HepG2 (cell line): Measurements from ENCODE around the gene RAB3GAP1. TPM values are rescaled to one million over a fixed set of nuclear protein-coding genes. Genes with fewer than 3 reads are reported as not detected.

ENCODE experiments used
- ATAC-seq: fragments of 200-7000 bp; cut with Tn5 transposase; 3 replicates; pipeline ENCODE4 v1.9.1; 2020; ENCODE audit warnings: mild to moderate bottlenecking, moderate library complexity
- BruUV-seq: library from RNA; stranded (reverse); fragments of 400-500 nt; replicated peaks from 2 replicates; lab custom pipeline; 2021; lab: Mats Ljungman, UMichigan
- CTCF ChIA-PET: fragments of 300-600 bp; formaldehyde crosslinking; extraction: SDS; loops from one replicate; lab custom pipeline; 2021; ENCODE audit warnings: low total read pairs, inconsistent platforms, low intra/inter-chr PET ratio; lab: Yijun Ruan, JAX
- POLR2A ChIA-PET: fragments of 350-600 bp; sonication (Branson Sonifier 250); formaldehyde crosslinking; loops from one replicate; lab custom pipeline; 2020; ENCODE audit warnings: antibody characterized with exemption, inconsistent platforms; lab: Yijun Ruan, JAX
- DNase-seq: peaks from one replicate; pipeline ENCODE4 v3.0.0-alpha.2; 2015; ENCODE audit warnings: low spot score
- FAIRE-seq: peaks from 3 replicates; lab custom pipeline; 2011; peaks lifted over from hg19 to GRCh38; lab: Jason Lieb, UNC
- H2AFZ ChIP-seq: one replicate; pipeline ENCODE4 v1.6.1; 2011; ENCODE audit warnings: low read length, inconsistent platforms
- H3K27ac ChIP-seq: fragments of 300-600 bp; 3 replicates; pipeline ENCODE4 v1.8.0; 2011; ENCODE audit warnings: mixed run types, mild to moderate bottlenecking, mixed read lengths, low read length, inconsistent platforms; ENCODE audit not compliant: insufficient read depth; ENCODE audit errors: extremely low read length
- H3K27me3 ChIP-seq, 2 experiments: fragments of 200-600 bp in 1 of 2; 2 replicates in 1 of 2; 3 replicates in 1 of 2; pipeline versions ENCODE4 v1.6.0 to v1.8.0; 2011; ENCODE audit warnings: low read length in 2 of 2, mild to moderate bottlenecking in 2 of 2, moderate library complexity in 2 of 2, inconsistent platforms in 1 of 2; ENCODE audit not compliant: insufficient read depth in 2 of 2, control insufficient read depth in 1 of 2
- H3K36me3 ChIP-seq, 2 experiments: fragments of 200-600 bp in 1 of 2; replicated peaks in 1 of 2; 2 replicates in 1 of 2; 3 replicates in 1 of 2; pipeline versions ENCODE4 v1.5.1 to v1.8.0; 2011; ENCODE audit warnings: low read length in 2 of 2, inconsistent platforms in 1 of 2; ENCODE audit not compliant: insufficient read depth in 2 of 2, control insufficient read depth in 1 of 2
- H3K4me1 ChIP-seq: 2 replicates; pipeline ENCODE4 v1.5.1; 2012; ENCODE audit warnings: low read length, inconsistent platforms; ENCODE audit not compliant: insufficient read depth
- H3K4me2 ChIP-seq: 2 replicates; pipeline ENCODE4 v1.6.0; 2011; ENCODE audit warnings: low read depth, low read length, inconsistent platforms
- H3K4me3 ChIP-seq, 3 experiments: fragments of 200-600 bp in 1 of 3; sonication (generic), shearing (Covaris generic) in 1 of 3; replicated peaks in 1 of 3; 2 replicates each; pipeline ENCODE4 v1.5.1; 2011 to 2016; ENCODE audit warnings: low read length in 3 of 3, inconsistent platforms in 2 of 3, low read depth in 2 of 3, mild to moderate bottlenecking in 2 of 3, control low read depth in 1 of 3, mixed read lengths in 1 of 3; ENCODE audit not compliant: insufficient read depth in 1 of 3
- H3K79me2 ChIP-seq: one replicate; pipeline ENCODE4 v1.6.1; 2011; ENCODE audit warnings: low read length, inconsistent platforms; ENCODE audit not compliant: insufficient read depth
- H3K9ac ChIP-seq: 2 replicates; pipeline ENCODE4 v1.6.0; 2011; ENCODE audit warnings: mild to moderate bottlenecking, low read depth, low read length, inconsistent platforms; ENCODE audit not compliant: insufficient read depth
- H3K9me3 ChIP-seq: 2 replicates; pipeline ENCODE4 v1.5.1; 2012; ENCODE audit warnings: mild to moderate bottlenecking, low read length
- H4K20me1 ChIP-seq: 2 replicates; pipeline ENCODE4 v1.6.0; 2011; ENCODE audit warnings: inconsistent platforms, mild to moderate bottlenecking, low read length, moderate library complexity; ENCODE audit not compliant: insufficient read depth
- HNF1B ChIP-seq: sonication (generic); formaldehyde crosslinking; IDR thresholded peaks from 2 replicates; pipeline ENCODE4 v1.5.1; 2020; ENCODE audit warnings: mild to moderate bottlenecking, moderate library complexity, missing genetic modification reagents
- KDM6A ChIP-seq: IDR thresholded peaks from 2 replicates; pipeline ENCODE4 v1.6.1; 2016; ENCODE audit warnings: low read depth
- MLLT10 ChIP-seq: sonication (generic); formaldehyde crosslinking; IDR thresholded peaks from 2 replicates; pipeline ENCODE4 v1.4.0; 2020; ENCODE audit warnings: missing genetic modification reagents
- RARA ChIP-seq: IDR thresholded peaks from 2 replicates; pipeline ENCODE4 v1.6.1; 2016; ENCODE audit warnings: missing genetic modification reagents, missing compliant biosample characterization
- SNAI1 ChIP-seq: sonication (generic); formaldehyde crosslinking; IDR thresholded peaks from 2 replicates; pipeline ENCODE4 v1.5.0; 2020; ENCODE audit warnings: mild to moderate bottlenecking, missing genetic modification reagents, borderline replicate concordance
- SOX13 ChIP-seq, 3 experiments: fragments of 450-650 bp in 1 of 3; sonication (generic) in 1 of 3; formaldehyde crosslinking in 1 of 3; IDR thresholded peaks in 2 of 3; conservative IDR thresholded peaks in 1 of 3; 2 replicates each; pipeline versions ENCODE4 v1.5.0 to v1.6.1; 2016 to 2020; ENCODE audit warnings: antibody characterized with exemption in 1 of 3, mild to moderate bottlenecking in 1 of 3, missing compliant biosample characterization in 1 of 3, missing genetic modification reagents in 1 of 3, moderate library complexity in 1 of 3
- ZMYM3 ChIP-seq: sonication (generic); formaldehyde crosslinking; IDR thresholded peaks from 2 replicates; pipeline ENCODE4 v1.5.1; 2020; ENCODE audit warnings: mild to moderate bottlenecking, missing genetic modification reagents
- ZNF264 ChIP-seq: sonication (generic); formaldehyde crosslinking; IDR thresholded peaks from 2 replicates; pipeline ENCODE4 v1.4.0; 2020; ENCODE audit warnings: missing genetic modification reagents
- ZNF296 ChIP-seq: sonication (generic); formaldehyde crosslinking; conservative IDR thresholded peaks from 2 replicates; pipeline ENCODE4 v1.5.0; 2020; ENCODE audit warnings: mild to moderate bottlenecking, missing genetic modification reagents
- ZNF350 ChIP-seq: sonication (generic); formaldehyde crosslinking; IDR thresholded peaks from 2 replicates; pipeline ENCODE4 v1.4.0; 2020; ENCODE audit warnings: mild to moderate bottlenecking, low read depth, missing genetic modification reagents, borderline replicate concordance
- ZNF883 ChIP-seq: sonication (generic); formaldehyde crosslinking; IDR thresholded peaks from 2 replicates; pipeline ENCODE4 v1.5.1; 2020; ENCODE audit warnings: mild to moderate bottlenecking, missing genetic modification reagents; ENCODE audit errors: not compliant biosample characterization
- ZXDC ChIP-seq: sonication (generic); formaldehyde crosslinking; IDR thresholded peaks from 2 replicates; pipeline ENCODE4 v1.5.0; 2020; ENCODE audit warnings: mild to moderate bottlenecking, missing genetic modification reagents
- WGBS: methylation state at CpG from one replicate; pipeline ENCODE4 v1.1.6; 2017; ENCODE audit warnings: low lambda C conversion rate; 5-methylcytosine and 5-hydroxymethylcytosine counted together
- in situ Hi-C: cut with HindIII; loops from 2 replicates; pipeline ENCODE4 v1.10.0; 2017; ENCODE audit warnings: low pct_unique_long_range_greater_than_20kb; ENCODE audit not compliant: extremely low pct_ligation_motif_present
- intact Hi-C: fragments of 100-400 bp; cut with micrococcal nuclease; formaldehyde crosslinking; loops from one replicate; pipeline ENCODE4 v1.10.0; 2022; ENCODE audit not compliant: unreplicated experiment
- polyA plus RNA-seq, 8 experiments: library from polyadenylated mRNA; depleted of rRNA in 3 of 8; stranded (reverse) in 7 of 8; unstranded in 1 of 8; fragments of >200 nt; fragmentation: Illumina TruSeq in 4 of 8; extraction: Trizol in 4 of 8; gene quantifications; 2 replicates each; pipeline versions ENCODE4 v1.2.1 to v1.2.3, GENCODE V29; 2011 to 2016; ENCODE audit warnings: low read depth in 4 of 8, missing spikeins in 1 of 8, mixed read lengths in 1 of 8; ENCODE audit not compliant: insufficient read depth in 1 of 8
- total RNA-seq, 5 experiments: library from RNA; depleted of rRNA; stranded (reverse); fragments of >200 nt; fragmentation: Illumina TruSeq; extraction: Trizol; gene quantifications; 2 replicates each; pipeline ENCODE4 v1.2.3, GENCODE V29; 2016; ENCODE audit warnings: low read depth in 1 of 5

Gene RAB3GAP1
- total and polyA plus RNA-seq, 2 of the 13 experiments (the other 11 are each of a cell fraction or from before 2014, with no cell fraction given), result 15.2 to 48.8 TPM

DNA sequence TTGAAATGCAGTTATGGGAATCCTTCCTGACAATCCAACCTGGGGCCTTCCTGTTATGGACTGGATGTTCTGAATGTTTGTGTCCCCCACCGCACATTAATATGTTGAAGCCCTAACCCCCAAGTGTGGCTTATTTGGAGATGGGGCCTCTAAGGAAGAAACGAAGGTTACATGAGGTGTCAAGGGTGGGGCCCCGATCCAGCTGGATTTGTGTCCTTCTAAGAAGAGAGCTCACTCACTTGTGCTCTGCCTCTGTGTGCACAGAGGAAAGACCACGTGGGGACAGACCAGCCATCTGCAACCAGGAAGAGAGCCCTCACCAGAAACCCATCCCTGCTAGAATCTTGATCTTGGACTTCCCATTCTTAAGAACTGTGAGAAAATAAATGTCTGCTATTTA lies 49.3 kb upstream of the RAB3GAP1 start:
- Histone ChIP-seq H2AFZ (no peak overlapping the region), H3K4me2 (no peak overlapping the region), H3K27ac (no peak overlapping the region), H3K4me1 (peaks cover 6% of the 10 kb centered on the region), H3K79me2 (no peaks in the 10 kb centered on the region), H4K20me1 (no peaks in the 10 kb centered on the region), H3K36me3 (no peaks in the 10 kb centered on the region), H3K27me3 (peaks cover 0 to 10% of the 10 kb centered on the region in 2 experiments; a peak in 2 of 5 replicates)
- in situ Hi-C loops (loop anchor here (5.0 kb wide), 1 partner anchor 699 kb away; no protein-coding TSS in a partner anchor), intact Hi-C loops (loop anchor here (5.0 to 10.0 kb wide), 2 partner anchors 532 to 599 kb away; partner anchors contain the start of genes R3HDM1 and ZRANB3)
- CTCF ChIA-PET, result no interaction called here
- no peak for DNase-seq
- POLR2A ChIA-PET, result no interaction called here
- BruUV-seq, result no TSS peak
- FAIRE-seq, result no peak
- WGBS, result 29% methylated on average over 4 of the region's 4 CpGs
- no peak for ATAC-seq
- no peak for TF ChIP-seq ZMYM3
- TF ChIP-seq ZNF883 (CRISPR knock-in tag), result no peak
- peak; percentile 98 for TF ChIP-seq ZNF264
- TF ChIP-seq, all 625 proteins: peak for 1
- Histone ChIP-seq H3K4me3 (no peak overlapping the region), H3K9ac (no peak overlapping the region), H3K9me3 (no peaks in the 10 kb centered on the region)

DNA sequence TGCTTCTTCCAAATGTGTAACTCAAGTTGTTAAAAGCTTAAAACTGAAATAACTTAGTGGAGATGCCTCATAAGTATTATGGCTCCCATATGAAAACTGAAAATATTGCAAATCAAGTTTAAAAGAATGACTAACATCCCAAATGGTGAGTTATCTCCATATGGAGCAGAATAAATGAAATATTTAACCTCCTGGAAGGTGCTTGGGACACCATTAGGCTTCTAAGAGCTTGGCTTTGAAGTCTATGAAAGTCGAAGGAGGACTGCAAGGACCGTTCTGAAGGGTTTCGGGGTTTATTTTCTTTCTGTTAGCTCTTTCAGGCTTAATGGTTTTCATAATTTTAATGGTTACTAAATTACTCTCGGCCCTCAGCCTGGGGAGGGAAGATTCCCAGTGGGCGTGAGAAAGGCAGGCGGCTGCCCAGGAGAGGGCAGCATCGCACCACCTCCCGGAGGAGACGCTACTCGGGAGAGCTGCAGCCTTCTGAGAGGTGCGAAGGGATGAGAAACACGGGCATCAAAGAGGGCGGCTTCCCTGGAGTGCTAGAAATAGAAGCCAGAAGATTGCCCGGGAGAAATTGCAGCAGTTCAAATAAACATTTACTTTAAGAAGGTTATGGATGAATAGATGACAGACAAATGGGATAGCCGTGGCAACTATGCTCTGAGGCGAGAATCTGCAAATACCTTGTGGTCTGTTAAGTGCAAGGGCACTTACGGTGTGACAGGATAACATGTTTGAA lies 47.9 kb upstream of the RAB3GAP1 start:
- Histone ChIP-seq H2AFZ (peak overlapping the region; percentile 73), H4K20me1 (no peaks in the 10 kb centered on the region), H3K4me2 (peak overlapping the region; percentile 44), H3K36me3 (no peaks in the 10 kb centered on the region), H3K4me1 (peaks cover 6% of the 10 kb centered on the region), H3K4me3 (no peak overlapping the region), H3K27me3 (peaks cover 0 to 10% of the 10 kb centered on the region in 2 experiments; a peak in 2 of 5 replicates), H3K9ac (no peak overlapping the region), H3K9me3 (no peaks in the 10 kb centered on the region), H3K27ac (no peak overlapping the region), H3K79me2 (no peaks in the 10 kb centered on the region)
- in situ Hi-C loops (loop anchor here (5.0 kb wide), 1 partner anchor 698 kb away; no protein-coding TSS in a partner anchor), intact Hi-C loops (loop anchor here (1.0 to 10.0 kb wide), 6 partner anchors 164 to 793 kb away; partner anchors contain the start of genes R3HDM1 and ZRANB3)
- peak; percentile 39 for FAIRE-seq
- no TSS peak for BruUV-seq
- CTCF ChIA-PET, result interaction anchor here (1.2 to 2.1 kb wide), 4 partner anchors 164 to 706 kb away, joined by 4 to 22 read pairs (median 6); no protein-coding TSS in a partner anchor
- peak; percentile 54 for DNase-seq
- 12% methylated on average over 17 of the region's 17 CpGs for WGBS
- POLR2A ChIA-PET, result no interaction called here
- ATAC-seq, result peak; percentile 100
- TF ChIP-seq ZNF296 (CRISPR knock-in tag) (no peak), SOX13 (IDR thresholded peaks at IDR 0.05) (no peak), SOX13 (CRISPR knock-in tag; conservative IDR thresholded peaks at IDR 0.05 in 1 of 2, IDR thresholded peaks at IDR 0.05 in 1 of 2) (no peak), ZNF350 (peak; percentile 52; the same call in 1 of the 2 replicates), SNAI1 (CRISPR knock-in tag) (no peak), ZXDC (no peak), RARA (CRISPR knock-in tag) (no peak), HNF1B (peak; percentile 54; the same call in 1 of the 2 replicates), KDM6A (no peak), MLLT10 (no peak)
